ENCODE data around the gene CINP.
"Not testable (repeated sequence)": the region's sequence is repeated elsewhere in the genome, so short reads cannot be mapped to it uniquely, and the experiment has no call there.

The CINP gene

DNA sequence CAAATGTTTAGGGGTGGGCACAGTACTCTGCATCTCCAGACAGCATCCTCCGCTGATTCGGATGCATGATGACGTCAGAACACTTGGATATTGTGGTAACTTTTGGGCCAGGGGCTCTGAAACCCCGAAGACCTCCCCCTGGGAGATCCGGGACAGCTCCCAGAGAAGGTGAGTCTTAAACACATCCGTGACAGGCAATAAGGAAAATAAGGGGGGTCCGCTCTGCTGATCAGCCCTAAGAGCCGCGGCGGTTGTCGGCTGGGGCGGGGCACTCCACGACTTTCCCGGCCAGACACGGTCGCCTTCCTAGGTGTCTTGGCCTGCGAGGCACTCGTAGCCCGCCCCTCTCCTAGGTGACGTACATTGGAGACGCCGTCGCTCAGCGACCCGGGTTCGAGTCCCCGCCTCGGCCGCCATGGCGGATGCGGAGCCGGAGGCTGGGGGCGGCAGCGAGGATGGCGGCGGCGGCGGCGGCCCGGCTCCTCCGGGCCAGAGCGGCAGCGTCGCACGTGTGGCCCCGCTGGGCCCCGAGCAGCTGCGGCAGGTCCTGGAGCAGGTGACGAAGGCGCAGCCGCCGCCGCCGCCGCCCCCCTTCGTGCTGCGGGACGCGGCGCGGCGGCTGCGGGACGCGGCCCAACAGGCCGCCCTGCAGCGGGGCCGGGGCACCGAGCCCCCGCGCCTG lies 43.2 kb downstream of the CINP start, which contains the start of gene ZNF839:
Gene ZNF839, plus strand, starts transcription at position 396 of the 682 bp plus-strand sequence. Its CDS starts 20 bp downstream, at position 416.
- DNase-seq: peak; percentile 83

- DNase-seq: no peak
These were observed 43.9 kb downstream of the CINP start for GRCh38 chr14:102318781-102319276.

DNA sequence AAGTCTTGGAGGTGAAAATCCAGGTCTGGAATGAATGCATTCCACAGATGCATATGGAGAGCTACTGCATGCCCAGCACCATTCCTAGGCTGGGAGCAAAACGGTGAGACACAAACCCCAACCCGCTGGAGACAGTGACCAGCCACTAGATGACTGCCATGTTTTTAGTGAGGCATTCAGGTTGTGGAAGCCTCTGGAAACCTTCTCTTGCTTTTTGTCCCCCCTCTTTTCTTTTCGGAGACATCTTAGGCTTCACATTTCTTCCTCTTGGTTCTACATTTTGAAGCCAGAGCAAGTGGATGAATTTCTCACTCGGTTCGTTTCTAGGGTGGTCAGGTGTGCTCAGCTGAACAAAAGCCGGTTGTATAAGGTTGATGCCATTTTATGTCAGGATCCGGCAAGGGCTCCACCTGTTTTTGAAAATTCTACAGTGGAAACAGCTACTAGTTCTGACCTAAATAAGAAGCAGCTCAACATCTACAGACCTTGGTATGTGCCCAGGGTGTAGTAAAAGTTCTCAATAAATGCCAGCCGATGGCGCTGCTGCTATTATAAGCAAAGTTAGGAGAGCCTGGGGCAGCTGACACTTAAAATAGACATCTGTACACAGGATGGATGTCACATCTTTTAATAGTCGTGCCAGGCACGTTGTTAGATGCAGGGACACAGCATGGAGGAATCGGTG lies 45.0 kb downstream of the CINP start:
- DNase-seq: no peak

GRCh38 chr14:102316743-102317563 lies 45.7 kb downstream of the CINP start:
- DNase-seq: peak; percentile 92

DNA sequence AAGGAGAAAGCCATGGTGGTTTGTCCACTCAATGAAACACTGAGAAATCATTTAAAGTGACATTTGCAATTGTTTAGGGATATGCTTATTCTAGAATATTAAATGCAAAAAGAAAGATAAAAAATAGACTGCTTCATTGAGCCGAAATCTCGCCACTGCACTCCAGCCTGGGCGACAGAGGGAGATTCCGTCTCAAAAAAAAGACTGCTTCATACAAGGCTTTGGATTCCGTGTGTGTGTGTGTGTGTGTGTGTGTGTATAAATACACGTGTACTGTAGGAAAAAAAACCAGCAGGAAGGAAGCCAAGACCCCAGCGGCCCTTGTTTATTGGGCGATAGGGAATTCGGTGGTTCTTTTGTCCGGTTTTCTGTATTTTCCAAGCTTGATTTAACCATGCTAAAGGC lies 46.4 kb downstream of the CINP start:
- DNase-seq: peak; percentile 38

- DNase-seq: no peak
These were observed 47.6 kb downstream of the CINP start for GRCh38 chr14:102315121-102315520.

DNA sequence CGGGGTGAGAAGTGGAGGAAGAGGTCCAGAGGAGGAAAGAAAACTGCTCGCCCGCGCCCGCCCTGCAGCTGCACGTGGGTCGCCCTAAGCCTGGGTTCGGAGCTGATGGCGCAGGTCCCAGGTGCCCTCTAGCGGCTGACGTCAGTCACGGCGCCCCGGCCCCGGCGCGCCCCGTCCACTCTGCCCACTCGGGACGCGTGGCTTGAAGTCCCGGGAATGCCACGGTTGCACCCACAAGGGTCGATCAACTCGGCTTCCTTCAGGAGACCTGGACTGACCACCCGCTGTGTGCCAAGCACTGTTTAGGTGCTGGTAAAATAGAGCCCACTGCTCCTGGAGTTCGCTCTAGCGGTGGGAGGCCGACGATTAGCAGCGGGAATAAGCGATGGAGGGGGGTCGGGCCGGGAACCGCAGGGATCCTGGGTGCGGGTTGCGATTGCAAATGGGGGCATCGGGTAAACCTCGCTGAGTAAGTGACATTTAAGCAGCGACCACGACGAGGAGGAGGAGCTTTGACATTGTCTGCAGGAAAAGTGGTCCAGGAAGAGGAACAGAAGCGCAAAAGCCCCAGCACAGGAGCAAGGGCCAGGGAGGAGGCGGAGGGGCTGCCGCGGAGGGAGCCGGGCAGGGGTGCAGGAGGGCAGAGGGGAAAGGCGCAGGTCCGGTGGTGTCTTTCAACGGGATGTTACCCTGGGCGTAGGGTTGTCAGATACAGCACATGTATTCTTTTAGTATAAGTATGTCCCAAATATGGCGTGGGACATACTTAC lies 48.3 kb downstream of the CINP start:
- DNase-seq: peak; percentile 66

- peak; percentile 96 for DNase-seq
These were observed 57.8 kb downstream of the CINP start, which contains the start of gene MOK for GRCh38 chr14:102304611-102305506. Gene MOK (minus strand): TSS chr14:102305164. CDS start chr14:102304968, 196 bp downstream.

DNA sequence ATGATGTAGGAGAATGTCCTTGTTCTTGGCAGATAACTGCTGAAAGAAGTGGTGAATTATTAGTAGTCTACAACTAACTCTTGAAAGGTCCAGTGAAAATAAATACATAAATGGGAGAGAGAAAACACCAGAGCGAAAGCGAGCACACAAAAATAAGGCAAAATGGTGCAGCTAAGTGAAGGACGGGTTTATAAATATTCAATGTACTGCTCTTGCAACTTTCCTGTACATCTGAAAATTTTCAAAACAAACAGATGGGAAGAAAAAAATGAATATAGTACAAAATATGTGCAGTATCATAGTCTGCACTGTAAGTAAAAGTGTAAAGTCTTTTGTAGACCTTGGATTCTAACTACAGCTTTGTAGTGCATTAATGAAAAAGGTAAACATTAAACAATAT lies 59.0 kb downstream of the CINP start:
- DNase-seq: no peak

- not testable (repeated sequence) for DNase-seq
These were observed 64.2 kb downstream of the CINP start for GRCh38 chr14:102298303-102299070.

Data from NCI-H1105 (cell line).